GM12878 (cell line): ENCODE data around the gene RARB. TPM values are rescaled to one million over a fixed set of nuclear protein-coding genes. Genes with fewer than 3 reads are reported as not detected.

Source experiments
- ATAC-seq: fragments of 200-7000 bp; cut with Tn5 transposase; 3 replicates; pipeline ENCODE4 v1.9.1; 2020; ENCODE audit warnings: mild to moderate bottlenecking, moderate library complexity
- BruUV-seq: library from RNA; stranded (reverse); fragments of 400-500 nt; replicated peaks from 2 replicates; lab custom pipeline; 2021; lab: Mats Ljungman, UMichigan
- CTCF ChIA-PET: fragments of 300-600 bp; sonication (Branson Sonifier 250); formaldehyde crosslinking; extraction: SDS; loops from one replicate; lab custom pipeline; 2021; ENCODE audit warnings: inconsistent platforms; lab: Yijun Ruan, JAX
- POLR2A ChIA-PET: fragments of 350-600 bp; formaldehyde crosslinking; extraction: SDS; loops from one replicate; lab custom pipeline; 2021; ENCODE audit warnings: inconsistent platforms; lab: Charles Lee
- RAD21 ChIA-PET: fragments of 300-600 bp; sonication (Branson Sonifier 250); formaldehyde crosslinking; loops from one replicate; lab custom pipeline; 2023; ENCODE audit warnings: antibody characterized with exemption; ENCODE audit not compliant: unreplicated experiment; lab: Charles Lee
- SMC1A ChIA-PET: fragments of 300-600 bp; sonication (Branson Sonifier 250); formaldehyde crosslinking; loops from one replicate; lab custom pipeline; 2023; ENCODE audit not compliant: unreplicated experiment, uncharacterized antibody; lab: Charles Lee
- DNase-seq: peaks from one replicate; pipeline ENCODE4 v3.0.0-alpha.2; 2011; ENCODE audit warnings: low read depth, low spot score
- FAIRE-seq: peaks from 3 replicates; lab custom pipeline; 2011; peaks lifted over from hg19 to GRCh38; lab: Jason Lieb, UNC
- H2AFZ ChIP-seq: 2 replicates; pipeline ENCODE4 v1.6.0; 2011; ENCODE audit warnings: low read depth, low read length, control low read depth; ENCODE audit not compliant: control insufficient read depth
- H3K27ac ChIP-seq: 2 replicates; pipeline ENCODE4 v1.5.1; 2011; ENCODE audit warnings: control low read depth; ENCODE audit not compliant: control insufficient read depth, insufficient read depth
- H3K27me3 ChIP-seq, 2 experiments: replicated peaks in 1 of 2; 2 replicates each; pipeline versions ENCODE4 v1.6.0 to v1.6.1; 2011; ENCODE audit warnings: low read length in 1 of 2; ENCODE audit not compliant: control insufficient read depth in 2 of 2, insufficient read depth in 2 of 2
- H3K36me3 ChIP-seq, 2 experiments: 2 replicates each; pipeline ENCODE4 v1.5.1; 2011; ENCODE audit warnings: low read length in 1 of 2; ENCODE audit not compliant: control insufficient read depth in 2 of 2, insufficient read depth in 2 of 2
- H3K4me1 ChIP-seq: 2 replicates; pipeline ENCODE4 v1.6.1; 2011; ENCODE audit warnings: mild to moderate bottlenecking, low read length, moderate library complexity, mixed read lengths; ENCODE audit not compliant: control insufficient read depth, insufficient read depth
- H3K4me2 ChIP-seq: 2 replicates; pipeline ENCODE4 v1.6.0; 2011; ENCODE audit warnings: control low read depth; ENCODE audit not compliant: control insufficient read depth, insufficient read depth
- H3K4me3 ChIP-seq: fragments of 200-600 bp; sonication (generic); 2 replicates; pipeline ENCODE4 v1.5.1; 2016
- H3K79me2 ChIP-seq: 2 replicates; pipeline ENCODE4 v1.6.0; 2011; ENCODE audit warnings: low read length; ENCODE audit not compliant: control insufficient read depth, insufficient read depth
- H3K9ac ChIP-seq: 2 replicates; pipeline ENCODE4 v1.8.0; 2011; ENCODE audit warnings: low read length, control low read depth, mixed read lengths; ENCODE audit not compliant: control insufficient read depth, insufficient read depth
- H3K9me3 ChIP-seq: replicated peaks from 3 replicates; pipeline ENCODE4 v1.5.1; 2011; ENCODE audit warnings: mild to moderate bottlenecking, low read length; ENCODE audit not compliant: control insufficient read depth, insufficient read depth
- H4K20me1 ChIP-seq: 2 replicates; pipeline ENCODE4 v1.6.0; 2011; ENCODE audit not compliant: control insufficient read depth, insufficient read depth
- ASH2L ChIP-seq: fragments of 300-600, 200-600 bp; sonication (generic); IDR thresholded peaks from 2 replicates; pipeline ENCODE4 v1.6.1; 2017; ENCODE audit warnings: low read depth, mild to moderate bottlenecking, borderline replicate concordance
- ATF7 ChIP-seq: fragments of 450-650 bp; IDR thresholded peaks from 2 replicates; pipeline ENCODE4 v1.6.1; 2016; ENCODE audit warnings: low read depth, mild to moderate bottlenecking
- CHD4 ChIP-seq: fragments of 200-600 bp; sonication (generic); IDR thresholded peaks from 2 replicates; pipeline ENCODE4 v1.6.1; 2016; ENCODE audit warnings: mild to moderate bottlenecking
- EP300 ChIP-seq, 2 experiments: fragments of 150-350 bp in 1 of 2; IDR thresholded peaks; 2 replicates each; pipeline ENCODE4 v1.6.1; 2011 to 2012; ENCODE audit warnings: low read depth in 2 of 2, low read length in 2 of 2, borderline replicate concordance in 1 of 2, improper control_type of control experiment in 1 of 2, inconsistent platforms in 1 of 2; ENCODE audit not compliant: control insufficient read depth in 1 of 2
- EZH2 ChIP-seq: IDR thresholded peaks from 2 replicates; pipeline ENCODE4 v1.6.1; 2012; ENCODE audit warnings: low read depth, mild to moderate bottlenecking, control low read depth, inconsistent platforms, low read length, borderline replicate concordance; ENCODE audit not compliant: control insufficient read depth
- FOXM1 ChIP-seq: IDR thresholded peaks from 2 replicates; pipeline ENCODE4 v1.6.1; 2012; ENCODE audit warnings: low read depth, mild to moderate bottlenecking, inconsistent platforms, low read length, moderate library complexity
- NR2F1 ChIP-seq: fragments of 450-650 bp; conservative IDR thresholded peaks from 2 replicates; pipeline ENCODE4 v1.6.1; 2017; ENCODE audit warnings: mild to moderate bottlenecking
- SMAD1 ChIP-seq: fragments of 450-650 bp; IDR thresholded peaks from 2 replicates; pipeline ENCODE4 v1.6.1; 2018; ENCODE audit warnings: mild to moderate bottlenecking, low read depth; ENCODE audit not compliant: partially characterized antibody
- YY1 ChIP-seq: IDR thresholded peaks from 2 replicates; pipeline ENCODE4 v1.6.1; 2011; ENCODE audit warnings: low read depth, mild to moderate bottlenecking, low read length
- ZNF217 ChIP-seq: fragments of 450-650 bp; IDR thresholded peaks from 2 replicates; pipeline ENCODE4 v1.6.1; 2017; ENCODE audit warnings: antibody characterized with exemption, mild to moderate bottlenecking
- WGBS: methylation state at CpG from one replicate; pipeline ENCODE4 v1.1.6; 2016; ENCODE audit warnings: low lambda C conversion rate; ENCODE audit not compliant: insufficient replicate concordance, insufficient coverage; ENCODE audit errors: missing lambda C conversion rate; 5-methylcytosine and 5-hydroxymethylcytosine counted together
- in situ Hi-C: fragments of 300-500 bp; cut with MboI; formaldehyde crosslinking; loops from 9 replicates; pipeline ENCODE4 v1.14.3; 2018; ENCODE audit warnings: mixed read lengths
- intact Hi-C: fragments of 100-400 bp; cut with micrococcal nuclease; formaldehyde crosslinking; loops from one replicate; pipeline ENCODE4 v1.14.2; 2022; ENCODE audit not compliant: unreplicated experiment
- polyA plus RNA-seq, 11 experiments: library from polyadenylated mRNA; depleted of rRNA in 4 of 11; unstranded in 6 of 11; stranded (reverse) in 5 of 11; fragments of >200 nt; fragmentation: Nextera tagmentation in 4 of 11; fragmentation: Illumina TruSeq in 1 of 11; extraction: Ambion mirVana in 4 of 11; extraction: Trizol in 1 of 11; gene quantifications; 1 replicate in 1 of 11; 2 replicates in 10 of 11; pipeline versions ENCODE4 v1.2.1 to v1.2.3, GENCODE V29; 2011 to 2016; ENCODE audit warnings: inconsistent platforms in 2 of 11, missing spikeins in 2 of 11, low read depth in 1 of 11
- total RNA-seq, 4 experiments: library from RNA; depleted of rRNA in 3 of 4; stranded (reverse); fragments of >200 nt in 3 of 4; fragmentation: Illumina TruSeq in 1 of 4; extraction: Trizol in 1 of 4; gene quantifications; 2 replicates each; pipeline versions ENCODE4 v1.2.1 to v1.2.3, GENCODE V29; 2013 to 2021
- TF ChIP-seq, protein P1 (sequence below): fragments of 150-350 bp; IDR thresholded peaks from 2 replicates; pipeline ENCODE4 v1.6.1; 2014; ENCODE audit warnings: mild to moderate bottlenecking, low read depth, low read length
- TF ChIP-seq, protein P2 (sequence below): IDR thresholded peaks from 2 replicates; pipeline ENCODE4 v1.6.1; 2011; ENCODE audit warnings: borderline replicate concordance, low read depth, mild to moderate bottlenecking, moderate library complexity, low read length; ENCODE audit not compliant: insufficient read depth, poor library complexity, severe bottlenecking
- TF ChIP-seq, protein P3 (sequence below): IDR thresholded peaks from 2 replicates; pipeline ENCODE4 v1.6.1; 2012; ENCODE audit warnings: low read depth, low read length, improper control_type of control experiment

Gene RARB
- total and polyA plus RNA-seq, 10 of the 15 experiments (the other 5 are each of a cell fraction or from before 2014, with no cell fraction given): 0.05 to 0.06 TPM; not detected in 8

DNA sequence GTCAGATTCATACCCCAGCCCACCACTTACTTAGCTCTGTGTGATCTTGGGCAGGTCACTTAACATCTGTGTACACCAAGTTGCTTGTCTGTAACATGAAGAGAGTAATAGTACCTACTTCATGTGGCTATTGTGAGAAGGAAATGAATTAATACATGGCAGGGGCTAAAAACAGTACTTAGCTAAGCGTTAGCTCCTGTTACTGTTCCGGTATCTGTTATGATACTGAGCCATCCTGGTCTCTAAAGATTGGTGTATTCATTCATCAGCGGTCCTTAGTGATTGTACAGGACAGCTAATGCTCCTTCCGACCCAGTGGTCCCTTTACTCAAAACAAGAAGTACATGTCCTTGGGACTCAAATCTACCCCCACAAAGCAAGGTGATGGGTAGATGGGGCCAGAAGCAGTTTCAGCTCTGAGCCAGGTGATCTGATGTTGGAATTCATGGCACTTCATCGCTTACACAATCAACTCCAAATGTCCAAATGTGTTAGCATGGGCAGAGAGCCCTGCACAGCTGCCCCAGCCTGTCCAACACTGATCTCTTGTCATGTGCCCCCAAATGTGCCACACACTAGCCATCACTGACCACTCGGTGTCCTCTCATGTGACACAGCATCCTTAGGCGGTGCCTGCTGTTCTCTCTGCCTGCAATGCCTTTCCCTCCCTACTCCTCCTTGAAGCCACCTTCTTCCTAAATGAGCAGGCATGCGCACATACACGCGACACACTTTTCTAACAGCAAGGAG lies 84.1 kb downstream of the RARB start:
- DNase-seq: no peak
- Histone ChIP-seq H3K36me3 (no peaks in the 10 kb centered on the region), H3K9ac (no peak overlapping the region), H2AFZ (no peak overlapping the region)
- BruUV-seq: no TSS peak
- CTCF ChIA-PET: no interaction called here
- TF ChIP-seq, protein P1, sequence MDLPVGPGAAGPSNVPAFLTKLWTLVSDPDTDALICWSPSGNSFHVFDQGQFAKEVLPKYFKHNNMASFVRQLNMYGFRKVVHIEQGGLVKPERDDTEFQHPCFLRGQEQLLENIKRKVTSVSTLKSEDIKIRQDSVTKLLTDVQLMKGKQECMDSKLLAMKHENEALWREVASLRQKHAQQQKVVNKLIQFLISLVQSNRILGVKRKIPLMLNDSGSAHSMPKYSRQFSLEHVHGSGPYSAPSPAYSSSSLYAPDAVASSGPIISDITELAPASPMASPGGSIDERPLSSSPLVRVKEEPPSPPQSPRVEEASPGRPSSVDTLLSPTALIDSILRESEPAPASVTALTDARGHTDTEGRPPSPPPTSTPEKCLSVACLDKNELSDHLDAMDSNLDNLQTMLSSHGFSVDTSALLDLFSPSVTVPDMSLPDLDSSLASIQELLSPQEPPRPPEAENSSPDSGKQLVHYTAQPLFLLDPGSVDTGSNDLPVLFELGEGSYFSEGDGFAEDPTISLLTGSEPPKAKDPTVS: no peak
- TF ChIP-seq YY1: no peak
- no peak for TF ChIP-seq NR2F1
- TF ChIP-seq, all 136 proteins: peak for 0
- no peak overlapping the region for H3K4me3 ChIP-seq
- H3K9me3 ChIP-seq: no peaks in the 10 kb centered on the region
- POLR2A ChIA-PET: no interaction called here
- WGBS: 33% methylated on average over 10 of the region's 10 CpGs
- RAD21 ChIA-PET: no interaction called here
- no peaks in the 10 kb centered on the region for H4K20me1 ChIP-seq
- no peak overlapping the region for H3K27ac ChIP-seq
- intact Hi-C loops (loop anchor here (10.0 kb wide), 1 partner anchor 737 kb away; no protein-coding TSS in a partner anchor), in situ Hi-C loops (no loop called here)
- H3K4me2 ChIP-seq: no peak overlapping the region
- H3K79me2 ChIP-seq: no peaks in the 10 kb centered on the region
- H3K27me3 ChIP-seq: no peaks in the 10 kb centered on the region; a peak in 1 of 4 replicates
- no peak for ATAC-seq
- no peaks in the 10 kb centered on the region for H3K4me1 ChIP-seq
- SMC1A ChIA-PET: no interaction called here
- FAIRE-seq: no peak

DNA sequence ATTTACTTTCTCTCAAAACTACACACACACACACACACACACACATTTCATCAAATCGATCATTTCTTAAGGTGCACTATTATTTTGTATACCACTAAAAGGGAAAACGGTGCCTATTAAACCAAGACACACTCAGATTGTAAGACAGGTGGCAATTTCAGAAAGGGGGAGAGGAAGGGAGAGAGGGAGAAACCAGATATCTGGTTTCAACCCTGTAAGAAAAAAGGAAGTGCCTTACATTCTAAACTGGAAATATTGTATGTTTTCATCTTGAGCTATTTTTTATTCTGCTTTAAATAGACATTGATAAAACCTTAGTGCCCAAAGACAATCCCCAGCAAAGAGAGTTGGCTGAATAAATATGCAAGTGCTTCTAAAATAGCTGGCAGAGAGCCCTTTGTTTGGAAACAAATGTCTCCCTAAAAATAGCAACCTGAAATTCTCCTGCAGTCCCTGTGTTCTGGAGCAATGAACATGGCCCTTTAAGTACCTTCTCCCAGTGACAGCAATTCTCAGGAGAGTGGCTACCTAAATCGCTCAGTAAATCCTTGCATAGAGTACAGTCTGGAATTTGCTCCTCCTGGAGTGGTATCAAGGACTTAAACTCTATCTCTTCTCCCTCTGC lies 85.7 kb downstream of the RARB start:
- ChIA-PET SMC1A (no interaction called here), POLR2A (no interaction called here), CTCF (no interaction called here), RAD21 (no interaction called here)
- FAIRE-seq (no peak), ATAC-seq (no peak), DNase-seq (no peak)
- no peak overlapping the region for H3K27ac ChIP-seq
- intact Hi-C loops (loop anchor here (10.0 kb wide), 1 partner anchor 739 kb away; no protein-coding TSS in a partner anchor), in situ Hi-C loops (no loop called here)
- no peak overlapping the region for H3K4me3 ChIP-seq
- H2AFZ ChIP-seq: no peak overlapping the region
- no peaks in the 10 kb centered on the region for H3K79me2 ChIP-seq
- no peaks in the 10 kb centered on the region for H3K9me3 ChIP-seq
- no peaks in the 10 kb centered on the region for H4K20me1 ChIP-seq
- no peaks in the 10 kb centered on the region for H3K4me1 ChIP-seq
- no peaks in the 10 kb centered on the region; a peak in 1 of 4 replicates for H3K27me3 ChIP-seq
- no peak overlapping the region for H3K4me2 ChIP-seq
- H3K9ac ChIP-seq: no peak overlapping the region
- WGBS: 13% methylated on average over 3 of the region's 3 CpGs
- BruUV-seq: no TSS peak
- no peaks in the 10 kb centered on the region for H3K36me3 ChIP-seq
- TF ChIP-seq ASH2L (no peak), SMAD1 (no peak), CHD4 (no peak), ZNF217 (no peak), ATF7 (no peak), EZH2 (no peak), FOXM1 (no peak), EP300 (IDR thresholded peaks at IDR 0.05; ENCODE audit: borderline replicate concordance in 1 of 2, control insufficient read depth in 1 of 2, low read depth in 2 of 2, low read length in 2 of 2) (no peak)
- TF ChIP-seq, protein P2, sequence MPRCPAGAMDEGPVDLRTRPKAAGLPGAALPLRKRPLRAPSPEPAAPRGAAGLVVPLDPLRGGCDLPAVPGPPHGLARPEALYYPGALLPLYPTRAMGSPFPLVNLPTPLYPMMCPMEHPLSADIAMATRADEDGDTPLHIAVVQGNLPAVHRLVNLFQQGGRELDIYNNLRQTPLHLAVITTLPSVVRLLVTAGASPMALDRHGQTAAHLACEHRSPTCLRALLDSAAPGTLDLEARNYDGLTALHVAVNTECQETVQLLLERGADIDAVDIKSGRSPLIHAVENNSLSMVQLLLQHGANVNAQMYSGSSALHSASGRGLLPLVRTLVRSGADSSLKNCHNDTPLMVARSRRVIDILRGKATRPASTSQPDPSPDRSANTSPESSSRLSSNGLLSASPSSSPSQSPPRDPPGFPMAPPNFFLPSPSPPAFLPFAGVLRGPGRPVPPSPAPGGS: no peak
- TF ChIP-seq, protein P3, sequence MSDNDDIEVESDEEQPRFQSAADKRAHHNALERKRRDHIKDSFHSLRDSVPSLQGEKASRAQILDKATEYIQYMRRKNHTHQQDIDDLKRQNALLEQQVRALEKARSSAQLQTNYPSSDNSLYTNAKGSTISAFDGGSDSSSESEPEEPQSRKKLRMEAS: no peak
